ENCODE data around the gene CAPN5. TPM values are rescaled to one million over a fixed set of nuclear protein-coding genes. Genes with fewer than 3 reads are reported as not detected.

The CAPN5 gene
- total RNA-seq, 2 experiments from 2014 or later = 0.99 to 1.0 TPM

- ChIA-PET POLR2A (no interaction called here), CTCF (no interaction called here)
These were observed 8.0 kb downstream of the CAPN5 start for GRCh38 chr11:77074626-77075221.

- ChIA-PET CTCF (interaction anchor here (0.7 kb wide), 1 partner anchor 16 kb away, joined by 3 read pairs; no protein-coding TSS in a partner anchor), POLR2A (no interaction called here)
These were observed 8.7 kb downstream of the CAPN5 start for GRCh38 chr11:77075425-77075905.

- POLR2A ChIA-PET = no interaction called here
- CTCF ChIA-PET = interaction anchor here (1.1 kb wide), 1 partner anchor 107 kb away, joined by 3 read pairs; no protein-coding TSS in a partner anchor
These were observed 12.9 kb downstream of the CAPN5 start for GRCh38 chr11:77079666-77080065.

GRCh38 chr11:77080643-77081210, 14.0 kb downstream of the CAPN5 start:
- ChIA-PET POLR2A (no interaction called here), CTCF (no interaction called here)

GRCh38 chr11:77081381-77081851, 14.6 kb downstream of the CAPN5 start:
- CTCF ChIA-PET = interaction anchor here (1.3 to 2.6 kb wide), 2 partner anchors 10 to 34 kb away, joined by 8 to 12 read pairs; no protein-coding TSS in a partner anchor
- POLR2A ChIA-PET = no interaction called here

GRCh38 chr11:77081976-77082836, 15.4 kb downstream of the CAPN5 start:
- POLR2A ChIA-PET = interaction anchor here (1.2 kb wide), 1 partner anchor 9 kb away, joined by 4 read pairs; no protein-coding TSS in a partner anchor
- CTCF ChIA-PET = interaction anchor here (1.3 to 2.6 kb wide), 2 partner anchors 9 to 35 kb away, joined by 8 to 12 read pairs; no protein-coding TSS in a partner anchor

GRCh38 chr11:77082838-77083565, 16.2 kb downstream of the CAPN5 start:
- CTCF ChIA-PET = interaction anchor here (1.7 to 2.6 kb wide), 2 partner anchors 9 to 35 kb away, joined by 6 to 12 read pairs; no protein-coding TSS in a partner anchor
- POLR2A ChIA-PET = interaction anchor here (1.2 kb wide), 1 partner anchor 10 kb away, joined by 4 read pairs; no protein-coding TSS in a partner anchor

- ChIA-PET POLR2A (no interaction called here), CTCF (interaction anchor here (1.7 to 2.6 kb wide), 2 partner anchors 8 to 36 kb away, joined by 6 to 12 read pairs; no protein-coding TSS in a partner anchor)
These were observed 16.9 kb downstream of the CAPN5 start for GRCh38 chr11:77083566-77084245.

- ChIA-PET CTCF (interaction anchor here (1.7 kb wide), 1 partner anchor 37 kb away, joined by 6 read pairs; no protein-coding TSS in a partner anchor), POLR2A (no interaction called here)
These were observed 17.9 kb downstream of the CAPN5 start for GRCh38 chr11:77084581-77085191.

- CTCF ChIA-PET = no interaction called here
- POLR2A ChIA-PET = no interaction called here
These were observed 18.9 kb downstream of the CAPN5 start for GRCh38 chr11:77085652-77086051.

- ChIA-PET CTCF (no interaction called here), POLR2A (no interaction called here)
These were observed 20.0 kb downstream of the CAPN5 start for GRCh38 chr11:77086521-77087472.

GRCh38 chr11:77087723-77088225, 21.0 kb downstream of the CAPN5 start:
- ChIA-PET POLR2A (no interaction called here), CTCF (interaction anchor here (1.2 to 2.0 kb wide), 2 partner anchors 30 to 40 kb away, joined by 3 to 7 read pairs; no protein-coding TSS in a partner anchor)

- POLR2A ChIA-PET = no interaction called here
- CTCF ChIA-PET = interaction anchor here (1.2 to 2.0 kb wide), 2 partner anchors 30 to 41 kb away, joined by 3 to 7 read pairs; no protein-coding TSS in a partner anchor
These were observed 21.6 kb downstream of the CAPN5 start for GRCh38 chr11:77088236-77089003.

GRCh38 chr11:77089004-77089545, 22.3 kb downstream of the CAPN5 start:
- POLR2A ChIA-PET = no interaction called here

GRCh38 chr11:77090046-77090372, 23.2 kb downstream of the CAPN5 start:
- ChIA-PET CTCF (interaction anchor here (1.6 to 3.5 kb wide), 4 partner anchors 11 to 171 kb away, joined by 8 to 34 read pairs (median 12); no protein-coding TSS in a partner anchor), POLR2A (no interaction called here)

More at GRCh38 chr11:77089004-77089545, 22.3 kb downstream of the CAPN5 start:
- CTCF ChIA-PET = interaction anchor here (1.2 to 2.0 kb wide), 2 partner anchors 31 to 41 kb away, joined by 3 to 7 read pairs; no protein-coding TSS in a partner anchor

Measured in activated CD8-positive, alpha-beta memory T cell treated with anti-CD3 and anti-CD28 coated beads for 36 hours (primary cell).